GM23338 (cell line): ENCODE results near the gene ILK. TPM values are rescaled to one million over a fixed set of nuclear protein-coding genes. Genes with fewer than 3 reads are reported as not detected.

Source experiments
- ATAC-seq: fragments of 200-7000 bp; cut with Tn5 transposase; 3 replicates; pipeline ENCODE4 v1.9.1; 2020
- DNase-seq: peaks from one replicate; pipeline ENCODE4 v3.0.0-alpha.2; 2015; ENCODE audit warnings: low spot score
- H2AFZ ChIP-seq: fragments of 200-600 bp; sonication (generic); 2 replicates; pipeline ENCODE4 v1.8.0; 2016; ENCODE audit warnings: antibody characterized with exemption, mild to moderate bottlenecking, moderate library complexity
- H3F3A ChIP-seq: fragments of 200-600 bp; sonication (generic); replicated peaks from 2 replicates; pipeline ENCODE4 v1.8.0; 2017; ENCODE audit warnings: antibody characterized with exemption, mixed run types, low read depth
- H3K27ac ChIP-seq: fragments of 200-600 bp; sonication (generic); 2 replicates; pipeline ENCODE4 v1.6.1; 2016; ENCODE audit warnings: low read depth
- H3K27me3 ChIP-seq: fragments of 200-600 bp; sonication (generic); 2 replicates; pipeline ENCODE4 v1.8.0; 2016; ENCODE audit warnings: mild to moderate bottlenecking, mixed run types, moderate library complexity; ENCODE audit not compliant: insufficient read depth
- H3K36me3 ChIP-seq: fragments of 200-600 bp; sonication (generic); 2 replicates; pipeline ENCODE4 v1.8.0; 2016; ENCODE audit warnings: mild to moderate bottlenecking; ENCODE audit not compliant: insufficient read depth
- H3K4me1 ChIP-seq: fragments of 200-600 bp; sonication (generic); 2 replicates; pipeline ENCODE4 v1.8.0; 2016; ENCODE audit warnings: mild to moderate bottlenecking, moderate library complexity; ENCODE audit not compliant: insufficient read depth
- H3K4me2 ChIP-seq: fragments of 200-600 bp; sonication (generic); 2 replicates; pipeline ENCODE4 v1.7.1; 2017; ENCODE audit warnings: mixed run types
- H3K4me3 ChIP-seq: fragments of 200-600 bp; sonication (generic); 2 replicates; pipeline ENCODE4 v1.6.1; 2016; ENCODE audit warnings: mixed run types
- H3K79me2 ChIP-seq: fragments of 200-600 bp; sonication (generic); replicated peaks from 2 replicates; pipeline ENCODE4 v1.8.0; 2017; ENCODE audit warnings: mild to moderate bottlenecking; ENCODE audit not compliant: insufficient read depth
- H3K9me2 ChIP-seq: fragments of 200-600 bp; sonication (generic); 2 replicates; pipeline ENCODE4 v1.8.0; 2017; ENCODE audit not compliant: insufficient read depth
- H4K20me1 ChIP-seq: fragments of 200-600 bp; sonication (generic); replicated peaks from 2 replicates; pipeline ENCODE4 v1.8.0; 2017; ENCODE audit warnings: mild to moderate bottlenecking; ENCODE audit not compliant: insufficient read depth
- H3K27ac Mint-ChIP-seq: 2 replicates; pipeline ENCODE4 v1.8.0; 2020; ENCODE audit warnings: inconsistent platforms, mild to moderate bottlenecking, moderate library complexity, mixed read lengths
- H3K27me3 Mint-ChIP-seq: 3 replicates; pipeline ENCODE4 v1.8.0; 2022; ENCODE audit warnings: low read depth, mild to moderate bottlenecking, moderate library complexity, mixed read lengths, inconsistent platforms; ENCODE audit not compliant: insufficient read depth, poor library complexity
- H3K36me3 Mint-ChIP-seq: 3 replicates; pipeline ENCODE4 v1.8.0; 2021; ENCODE audit warnings: low read depth, mild to moderate bottlenecking, inconsistent platforms, moderate library complexity, mixed read lengths
- H3K4me1 Mint-ChIP-seq: 3 replicates; pipeline ENCODE4 v1.8.0; 2020; ENCODE audit warnings: mild to moderate bottlenecking, inconsistent platforms, mixed read lengths
- H3K4me3 Mint-ChIP-seq: 3 replicates; pipeline ENCODE4 v1.8.0; 2021; ENCODE audit warnings: moderate library complexity, mild to moderate bottlenecking, inconsistent platforms, mixed read lengths
- H3K9me3 Mint-ChIP-seq: 3 replicates; pipeline ENCODE4 v1.8.0; 2020; ENCODE audit warnings: moderate library complexity, mild to moderate bottlenecking, inconsistent platforms, mixed read lengths
- CREB1 ChIP-seq: fragments of 250-450 bp; sonication (Bioruptor Pico); IDR thresholded peaks from 2 replicates; pipeline ENCODE4 v1.5.0; 2020; ENCODE audit warnings: low read depth, mild to moderate bottlenecking, moderate library complexity
- CTCF ChIP-seq, 2 experiments: fragments of 200-600 bp in 1 of 2; sonication (generic) in 1 of 2; conservative IDR thresholded peaks; 2 replicates each; pipeline versions ENCODE4 v1.5.1 to v1.6.1; 2016 to 2017; ENCODE audit warnings: antibody characterized with exemption in 2 of 2, low read depth in 2 of 2, mild to moderate bottlenecking in 2 of 2, moderate library complexity in 1 of 2
- ETS1 ChIP-seq: IDR thresholded peaks from 2 replicates; pipeline ENCODE4 v1.6.1; 2016; ENCODE audit warnings: antibody characterized with exemption
- EZH2 ChIP-seq: fragments of 200-600 bp; sonication (generic); IDR thresholded peaks from one replicate; pipeline ENCODE4 v1.8.0; 2017; ENCODE audit warnings: antibody characterized with exemption, mild to moderate bottlenecking, low read depth; ENCODE audit not compliant: unreplicated experiment
- REST ChIP-seq: IDR thresholded peaks from one replicate; pipeline ENCODE4 v1.6.1; 2018; ENCODE audit warnings: antibody characterized with exemption; ENCODE audit not compliant: unreplicated experiment
- STAT1 ChIP-seq: IDR thresholded peaks from one replicate; pipeline ENCODE4 v1.6.1; 2016; ENCODE audit warnings: antibody characterized with exemption; ENCODE audit not compliant: unreplicated experiment
- ZNF114 ChIP-seq: fragments of 250-450 bp; sonication (Bioruptor Pico); IDR thresholded peaks from 2 replicates; pipeline ENCODE4 v1.5.0; 2020; ENCODE audit warnings: mild to moderate bottlenecking, moderate library complexity
- polyA plus RNA-seq: library from polyadenylated mRNA; unstranded; fragments of >200 nt; fragmentation: Nextera tagmentation; extraction: Ambion mirVana; gene quantifications from 2 replicates; pipeline ENCODE4 v1.2.1, GENCODE V29; 2016
- total RNA-seq: library from RNA; depleted of rRNA; stranded (reverse); fragments of >200 nt; shearing (Covaris generic); gene quantifications from 2 replicates; pipeline ENCODE4 v1.2.3, GENCODE V29; 2014

Gene ILK
- total and polyA plus RNA-seq, 2 experiments from 2014 or later, result 62.6 to 91.0 TPM

- TF ChIP-seq CREB1 (CRISPR knock-in tag) (no peak), ETS1 (no peak), STAT1 (no peak), REST (no peak), CTCF (conservative IDR thresholded peaks at IDR 0.05; ENCODE audit: low read depth in 2 of 2) (no peak), ZNF114 (no peak), EZH2 (no peak)
Observed at GRCh38 chr11:6640985-6641701, 37.6 kb downstream of the ILK start (continued).

- Histone ChIP-seq H3K36me3 (no peaks in the 10 kb centered on the region), H3F3A (no peaks in the 10 kb centered on the region), H4K20me1 (no peaks in the 10 kb centered on the region), H3K9me2 (0 out of 2 replicates have a peak, but pooled peaks cover 7% of the 10 kb centered on the region), H3K79me2 (no peaks in the 10 kb centered on the region), H3K27me3 (no peaks in the 10 kb centered on the region), H2AFZ (no peak overlapping the region), H3K4me3 (no peak overlapping the region), H3K4me2 (no peak overlapping the region), H3K27ac (no peak overlapping the region), H3K4me1 (peaks cover 13% of the 10 kb centered on the region; the same call in 1 of the 2 replicates)
- H3K9me3 Mint-ChIP-seq, result no peaks in the 10 kb centered on the region
- no peak overlapping the region for H3K4me3 Mint-ChIP-seq
- TF ChIP-seq ZNF114, result no peak
- TF ChIP-seq STAT1, result no peak
- DNase-seq (no peak), ATAC-seq (no peak)
- H3K36me3 Mint-ChIP-seq, result no peaks in the 10 kb centered on the region
- no peak overlapping the region for H3K27ac Mint-ChIP-seq
- no peaks in the 10 kb centered on the region for H3K27me3 Mint-ChIP-seq
- no peaks in the 10 kb centered on the region for H3K4me1 Mint-ChIP-seq
Observed at GRCh38 chr11:6642957-6643356, 39.4 kb downstream of the ILK start.
